ENCODE measurements around the gene COG5. TPM values are rescaled to one million over a fixed set of nuclear protein-coding genes. Genes with fewer than 3 reads are reported as not detected.
A peak's percentile ranks its signal among the peaks of the same experiment; 100 is the strongest.

COG5 gene
- total and polyA plus RNA-seq, 2 experiments from 2014 or later: 15.8 to 53.5 TPM

DNA sequence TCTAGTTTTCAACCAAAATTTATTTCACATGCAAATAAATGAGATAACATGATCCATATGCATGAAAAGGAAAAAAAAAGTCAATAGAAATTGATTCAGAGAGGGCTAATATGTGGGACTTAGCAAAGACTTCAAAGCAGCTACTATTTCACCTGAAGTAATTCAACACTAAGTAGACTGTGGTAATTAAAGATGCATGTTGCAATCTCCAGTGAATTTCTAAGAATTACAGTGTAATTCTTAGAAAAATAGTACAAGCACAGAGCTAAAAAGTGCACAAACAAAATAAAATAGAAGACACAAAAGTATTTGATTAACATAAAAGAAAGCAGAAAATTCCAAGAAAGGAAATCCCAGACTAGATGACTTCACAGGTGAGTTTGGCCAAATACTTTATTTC lies 68.2 kb downstream of the COG5 start:
- Histone ChIP-seq H3K4me3 (no peak overlapping the region), H3K27me3 (no peaks in the 10 kb centered on the region), H3K4me2 (no peak overlapping the region), H3K79me2 (peaks cover 44% of the 10 kb centered on the region), H3K9me2 (replicated peaks; ENCODE audit: insufficient read depth) (no peaks in the 10 kb centered on the region), H3K27ac (no peak overlapping the region), H4K20me1 (ENCODE audit: insufficient read depth, poor library complexity, severe bottlenecking) (no peaks in the 10 kb centered on the region), H2AFZ (no peak overlapping the region), H3K4me1 (ENCODE audit: insufficient read depth) (peaks cover 3% of the 10 kb centered on the region), H3K9me3 (ENCODE audit: low read depth) (no peaks in the 10 kb centered on the region), H3K36me3 (replicated peaks; ENCODE audit: insufficient read depth, low read depth) (no peaks in the 10 kb centered on the region)
- no peak for DNase-seq (ENCODE audit: low spot score)
- TF ChIP-seq, protein P1, sequence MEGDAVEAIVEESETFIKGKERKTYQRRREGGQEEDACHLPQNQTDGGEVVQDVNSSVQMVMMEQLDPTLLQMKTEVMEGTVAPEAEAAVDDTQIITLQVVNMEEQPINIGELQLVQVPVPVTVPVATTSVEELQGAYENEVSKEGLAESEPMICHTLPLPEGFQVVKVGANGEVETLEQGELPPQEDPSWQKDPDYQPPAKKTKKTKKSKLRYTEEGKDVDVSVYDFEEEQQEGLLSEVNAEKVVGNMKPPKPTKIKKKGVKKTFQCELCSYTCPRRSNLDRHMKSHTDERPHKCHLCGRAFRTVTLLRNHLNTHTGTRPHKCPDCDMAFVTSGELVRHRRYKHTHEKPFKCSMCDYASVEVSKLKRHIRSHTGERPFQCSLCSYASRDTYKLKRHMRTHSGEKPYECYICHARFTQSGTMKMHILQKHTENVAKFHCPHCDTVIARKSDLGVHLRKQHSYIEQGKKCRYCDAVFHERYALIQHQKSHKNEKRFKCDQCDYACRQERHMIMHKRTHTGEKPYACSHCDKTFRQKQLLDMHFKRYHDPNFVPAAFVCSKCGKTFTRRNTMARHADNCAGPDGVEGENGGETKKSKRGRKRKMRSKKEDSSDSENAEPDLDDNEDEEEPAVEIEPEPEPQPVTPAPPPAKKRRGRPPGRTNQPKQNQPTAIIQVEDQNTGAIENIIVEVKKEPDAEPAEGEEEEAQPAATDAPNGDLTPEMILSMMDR (IDR thresholded peaks at IDR 0.05; ENCODE audit: poor library complexity): no peak
- TF ChIP-seq EZH2 (IDR thresholded peaks at IDR 0.05; ENCODE audit: borderline replicate concordance) (no peak), EZH2phosphoT487 (IDR thresholded peaks at IDR 0.05; ENCODE audit: low read depth, severe bottlenecking, unreplicated experiment) (no peak)

DNA sequence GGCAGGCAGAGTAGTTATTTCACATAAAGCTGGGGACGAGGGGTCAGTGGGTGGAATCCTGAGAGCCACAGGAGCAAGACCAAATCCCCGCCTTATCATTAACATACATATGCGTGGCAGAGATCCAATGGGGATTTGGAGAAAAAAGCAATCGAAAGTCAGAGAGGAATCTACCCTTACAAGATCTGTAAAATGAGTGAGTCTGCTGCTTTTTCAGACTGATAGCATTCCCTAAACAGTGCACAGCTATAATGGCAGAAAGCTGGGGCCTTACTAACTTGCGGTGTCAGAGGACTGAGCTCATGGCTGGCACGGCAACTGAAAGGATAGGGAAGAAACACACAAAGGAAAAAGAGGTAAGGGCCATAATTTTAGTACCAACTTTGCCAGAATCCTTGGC lies 68.8 kb downstream of the COG5 start:
- Histone ChIP-seq H2AFZ (no peak overlapping the region), H3K79me2 (peaks cover 44% of the 10 kb centered on the region), H3K27me3 (no peaks in the 10 kb centered on the region), H3K4me3 (no peak overlapping the region), H3K4me1 (ENCODE audit: insufficient read depth) (peaks cover 3% of the 10 kb centered on the region), H4K20me1 (ENCODE audit: insufficient read depth, poor library complexity, severe bottlenecking) (no peaks in the 10 kb centered on the region), H3K36me3 (replicated peaks; ENCODE audit: insufficient read depth, low read depth) (no peaks in the 10 kb centered on the region), H3K9me2 (replicated peaks; ENCODE audit: insufficient read depth) (no peaks in the 10 kb centered on the region), H3K27ac (peak overlapping the region; percentile 28), H3K4me2 (peak overlapping the region; percentile 23), H3K9me3 (ENCODE audit: low read depth) (no peaks in the 10 kb centered on the region)
- no peak for DNase-seq (ENCODE audit: low spot score)
- WGBS (ENCODE audit: low lambda C conversion rate, missing lambda C conversion rate): 90% methylated on average over 6 of the region's 6 CpGs
- TF ChIP-seq, protein P1 (IDR thresholded peaks at IDR 0.05; ENCODE audit: poor library complexity): no peak
- TF ChIP-seq EZH2 (IDR thresholded peaks at IDR 0.05; ENCODE audit: borderline replicate concordance) (no peak), EZH2phosphoT487 (IDR thresholded peaks at IDR 0.05; ENCODE audit: low read depth, severe bottlenecking, unreplicated experiment) (no peak)

DNA sequence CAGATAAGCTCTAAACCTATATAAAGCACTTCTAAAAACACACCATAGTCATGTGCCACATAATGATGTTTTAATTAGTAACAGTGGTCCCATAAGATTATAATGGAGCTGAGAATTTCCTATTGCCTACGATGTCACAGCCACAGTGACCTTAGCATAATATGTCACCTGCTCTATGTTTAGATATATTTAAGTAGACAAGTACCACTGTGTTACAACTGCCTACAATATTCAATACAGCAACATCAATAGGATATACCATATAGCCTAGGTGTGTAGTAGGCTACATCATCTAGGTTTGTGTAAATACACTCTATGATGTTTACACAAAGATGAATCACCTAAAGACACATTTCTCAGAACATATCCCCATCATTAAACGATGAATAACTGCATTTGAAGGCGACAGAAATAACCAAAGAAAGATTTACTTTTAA lies 69.4 kb downstream of the COG5 start:
- 74% methylated on average over 3 of the region's 3 CpGs for WGBS (ENCODE audit: low lambda C conversion rate, missing lambda C conversion rate)
- H3K27ac ChIP-seq: no peak overlapping the region
- peaks cover 44% of the 10 kb centered on the region for H3K79me2 ChIP-seq
- H3K27me3 ChIP-seq: no peaks in the 10 kb centered on the region
- H2AFZ ChIP-seq: no peak overlapping the region
- H4K20me1 ChIP-seq (ENCODE audit: insufficient read depth, poor library complexity, severe bottlenecking): no peaks in the 10 kb centered on the region
- TF ChIP-seq EZH2 (IDR thresholded peaks at IDR 0.05; ENCODE audit: borderline replicate concordance) (no peak), EZH2phosphoT487 (IDR thresholded peaks at IDR 0.05; ENCODE audit: low read depth, severe bottlenecking, unreplicated experiment) (no peak)
- TF ChIP-seq, protein P1 (IDR thresholded peaks at IDR 0.05; ENCODE audit: poor library complexity): no peak
- H3K4me3 ChIP-seq: no peak overlapping the region
- H3K4me1 ChIP-seq (ENCODE audit: insufficient read depth): peaks cover 3% of the 10 kb centered on the region
- no peak for DNase-seq (ENCODE audit: low spot score)
- no peak overlapping the region for H3K4me2 ChIP-seq
- H3K9me2 ChIP-seq (replicated peaks; ENCODE audit: insufficient read depth): no peaks in the 10 kb centered on the region
- no peaks in the 10 kb centered on the region for H3K9me3 ChIP-seq (ENCODE audit: low read depth)
- H3K36me3 ChIP-seq (replicated peaks; ENCODE audit: insufficient read depth, low read depth): no peaks in the 10 kb centered on the region

DNA sequence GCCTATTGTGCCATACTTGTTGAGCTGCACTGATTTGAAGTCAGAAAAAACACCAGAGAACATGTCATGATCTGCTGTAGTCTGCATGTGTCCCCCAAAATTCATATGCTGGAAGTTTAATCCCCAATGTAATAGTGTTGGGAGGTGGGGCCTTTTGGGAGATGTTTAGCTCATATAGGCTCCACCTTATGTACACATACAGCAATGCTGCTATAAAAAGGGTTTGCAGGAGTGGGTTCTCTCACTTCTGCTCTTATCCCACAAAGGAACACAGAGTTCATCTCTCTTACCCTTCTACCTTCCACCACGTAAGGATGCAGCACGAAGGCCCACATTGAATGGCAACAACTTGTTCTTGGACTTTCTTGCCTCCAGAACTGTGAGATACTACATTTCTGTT lies 70.8 kb downstream of the COG5 start:
- no peak for DNase-seq (ENCODE audit: low spot score)
- no peaks in the 10 kb centered on the region for H3K9me2 ChIP-seq (replicated peaks; ENCODE audit: insufficient read depth)
- no peak overlapping the region for H3K4me3 ChIP-seq
- no peaks in the 10 kb centered on the region for H3K9me3 ChIP-seq (ENCODE audit: low read depth)
- H3K27me3 ChIP-seq: no peaks in the 10 kb centered on the region
- peaks cover 3% of the 10 kb centered on the region for H3K4me1 ChIP-seq (ENCODE audit: insufficient read depth)
- H3K79me2 ChIP-seq: peaks cover 37% of the 10 kb centered on the region
- no peak overlapping the region for H2AFZ ChIP-seq
- TF ChIP-seq, protein P1 (IDR thresholded peaks at IDR 0.05; ENCODE audit: poor library complexity): no peak
- TF ChIP-seq EZH2 (IDR thresholded peaks at IDR 0.05; ENCODE audit: borderline replicate concordance) (no peak), EZH2phosphoT487 (IDR thresholded peaks at IDR 0.05; ENCODE audit: low read depth, severe bottlenecking, unreplicated experiment) (no peak)
- 96% methylated on average over 2 of the region's 2 CpGs for WGBS (ENCODE audit: low lambda C conversion rate, missing lambda C conversion rate)
- H3K4me2 ChIP-seq: no peak overlapping the region
- H3K36me3 ChIP-seq (replicated peaks; ENCODE audit: insufficient read depth, low read depth): no peaks in the 10 kb centered on the region
- no peaks in the 10 kb centered on the region for H4K20me1 ChIP-seq (ENCODE audit: insufficient read depth, poor library complexity, severe bottlenecking)
- H3K27ac ChIP-seq: no peak overlapping the region
